NT2/D1 (cell line): ENCODE results near the gene PSORS1C1.
A peak's percentile ranks its signal among the peaks of the same experiment; 100 is the strongest.

Source experiments
- DNase-seq: peaks from one replicate; pipeline ENCODE4 v3.0.0-alpha.2; 2011; ENCODE audit warnings: low read depth, low spot score
- H3K27me3 ChIP-seq: 2 replicates; pipeline ENCODE4 v1.6.0; 2011; ENCODE audit warnings: mild to moderate bottlenecking; ENCODE audit not compliant: insufficient read length, insufficient read depth
- H3K36me3 ChIP-seq: 2 replicates; pipeline ENCODE4 v1.6.1; 2011; ENCODE audit warnings: mild to moderate bottlenecking, low read length, mixed read lengths; ENCODE audit not compliant: insufficient read depth, insufficient read length
- H3K4me1 ChIP-seq: 2 replicates; pipeline ENCODE4 v1.5.1; 2011; ENCODE audit not compliant: insufficient read depth, insufficient read length
- H3K4me3 ChIP-seq: 2 replicates; pipeline ENCODE4 v1.5.1; 2011; ENCODE audit warnings: low read depth; ENCODE audit not compliant: insufficient read length
- H3K9ac ChIP-seq: 2 replicates; pipeline ENCODE4 v1.6.0; 2011; ENCODE audit warnings: low read depth; ENCODE audit not compliant: insufficient read length
- H3K9me3 ChIP-seq: 2 replicates; pipeline ENCODE4 v1.5.1; 2011; ENCODE audit warnings: mild to moderate bottlenecking, low read length; ENCODE audit not compliant: insufficient read depth
- SUZ12 ChIP-seq: IDR thresholded peaks from 2 replicates; pipeline ENCODE4 v1.6.1; 2011; ENCODE audit not compliant: insufficient read length, insufficient read depth; ENCODE audit errors: extremely low read depth
- YY1 ChIP-seq: IDR thresholded peaks from 2 replicates; pipeline ENCODE4 v1.6.1; 2011; ENCODE audit not compliant: insufficient read length, insufficient read depth
- ZNF274 ChIP-seq: IDR thresholded peaks from 2 replicates; pipeline ENCODE4 v1.6.1; 2011; ENCODE audit warnings: mild to moderate bottlenecking, low read depth, low read length

The PSORS1C1 gene

GRCh38 chr6:31098449-31098938 lies 16.1 kb upstream of the PSORS1C1 start:
- H3K27me3 ChIP-seq, result no peaks in the 10 kb centered on the region
- no peak overlapping the region for H3K4me3 ChIP-seq

GRCh38 chr6:31103136-31103535 lies 11.5 kb upstream of the PSORS1C1 start:
- no peak overlapping the region for H3K9ac ChIP-seq
- no peaks in the 10 kb centered on the region for H3K27me3 ChIP-seq
- no peaks in the 10 kb centered on the region for H3K36me3 ChIP-seq
- DNase-seq, result no peak
- no peaks in the 10 kb centered on the region for H3K9me3 ChIP-seq
- no peaks in the 10 kb centered on the region for H3K4me1 ChIP-seq
- TF ChIP-seq SUZ12 (no peak), ZNF274 (no peak), YY1 (no peak)
- no peak overlapping the region for H3K4me3 ChIP-seq

More at GRCh38 chr6:31098449-31098938, 16.1 kb upstream of the PSORS1C1 start:
- no peak for DNase-seq
- no peaks in the 10 kb centered on the region for H3K9me3 ChIP-seq
- no peaks in the 10 kb centered on the region for H3K36me3 ChIP-seq
- no peak for TF ChIP-seq ZNF274
- no peak for TF ChIP-seq YY1
- no peak overlapping the region for H3K9ac ChIP-seq
- H3K4me1 ChIP-seq, result no peaks in the 10 kb centered on the region

DNA sequence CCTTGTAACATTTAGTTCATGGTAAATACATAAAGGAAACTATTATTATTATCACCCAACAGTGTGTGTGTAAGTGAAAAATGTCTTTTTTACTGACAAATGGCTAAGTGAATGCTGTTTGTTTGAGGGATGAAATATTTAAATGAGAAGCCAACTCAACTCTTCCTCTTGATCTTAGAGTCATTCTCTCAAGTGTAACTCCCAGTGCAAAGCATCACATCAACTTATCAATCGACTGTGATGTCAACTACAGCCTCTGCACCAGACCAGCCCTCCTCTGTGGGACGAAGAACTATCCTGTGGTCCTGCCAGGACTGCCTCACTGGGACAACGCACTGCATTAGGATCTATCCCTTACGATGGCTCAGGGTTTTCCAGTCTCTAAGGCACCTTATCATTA lies 7.5 kb upstream of the PSORS1C1 start:
- no peaks in the 10 kb centered on the region for H3K27me3 ChIP-seq
- no peak overlapping the region for H3K9ac ChIP-seq
- H3K36me3 ChIP-seq, result no peaks in the 10 kb centered on the region
- TF ChIP-seq SUZ12 (no peak), YY1 (no peak), ZNF274 (no peak)
- no peak for DNase-seq
- no peak overlapping the region for H3K4me3 ChIP-seq
- peaks cover 6% of the 10 kb centered on the region for H3K4me1 ChIP-seq
- H3K9me3 ChIP-seq, result no peaks in the 10 kb centered on the region

DNA sequence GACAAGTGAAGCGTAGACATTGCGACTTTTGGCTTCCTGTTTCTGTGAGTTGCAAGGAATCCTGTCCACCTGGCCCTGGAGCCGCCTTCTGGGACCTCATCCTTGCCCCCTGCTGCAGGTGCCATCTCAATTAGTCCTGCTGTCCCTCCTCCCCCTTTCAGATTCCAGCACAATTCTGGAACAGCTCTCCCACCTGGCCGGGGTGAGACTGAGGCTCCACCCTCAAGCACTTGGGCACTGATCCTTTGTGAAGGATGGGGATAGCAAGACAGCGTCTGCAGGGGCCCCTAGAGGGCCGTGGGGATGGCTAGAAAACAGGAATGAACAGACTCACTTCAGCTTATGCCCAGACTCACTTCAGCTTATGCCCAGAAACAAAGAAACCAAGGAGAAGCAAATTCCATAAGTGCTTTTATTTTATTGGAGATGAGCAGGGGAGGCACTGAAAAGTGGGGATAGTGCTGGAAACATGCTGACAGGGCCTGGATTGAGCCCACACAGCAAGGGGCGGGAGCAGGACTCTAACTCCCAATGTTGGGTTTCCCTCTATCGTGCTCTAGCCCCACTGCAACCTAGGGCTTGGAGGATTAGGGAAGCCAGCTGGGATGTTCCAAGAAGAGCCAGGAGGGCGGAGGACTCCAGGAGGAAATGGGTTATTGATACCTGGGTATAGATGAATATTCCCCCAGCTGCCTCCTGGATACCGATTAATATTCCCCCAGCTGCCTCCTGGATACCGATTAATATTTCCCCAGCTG lies 3.6 kb upstream of the PSORS1C1 start:
- Histone ChIP-seq H3K9ac (no peak overlapping the region), H3K9me3 (no peaks in the 10 kb centered on the region), H3K4me3 (no peak overlapping the region), H3K27me3 (no peaks in the 10 kb centered on the region), H3K36me3 (no peaks in the 10 kb centered on the region), H3K4me1 (peaks cover 16% of the 10 kb centered on the region)
- no peak for DNase-seq
- TF ChIP-seq ZNF274 (no peak), YY1 (no peak), SUZ12 (no peak)

DNA sequence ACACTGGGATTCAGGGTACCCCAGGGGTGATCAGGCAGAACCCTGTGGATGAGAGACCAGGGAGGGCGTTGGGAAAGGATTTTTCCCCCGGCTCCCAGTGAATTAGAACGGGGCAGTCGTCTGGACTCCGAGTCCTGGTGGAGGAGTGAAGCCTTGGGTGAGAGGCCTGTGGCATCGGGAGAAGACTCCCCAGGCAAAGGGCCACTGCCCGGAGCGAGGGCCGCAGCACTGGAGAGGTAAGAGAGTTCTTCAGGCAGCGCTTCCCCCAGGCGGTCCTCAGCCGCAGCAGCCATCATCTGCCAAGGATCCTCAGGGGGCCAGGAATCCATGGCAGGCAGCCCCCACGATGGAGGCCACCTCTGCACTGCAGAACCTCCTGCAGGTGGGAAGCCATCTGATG lies 2.9 kb upstream of the PSORS1C1 start:
- Histone ChIP-seq H3K27me3 (no peaks in the 10 kb centered on the region), H3K9ac (no peak overlapping the region), H3K9me3 (no peaks in the 10 kb centered on the region; the same call in 1 of the 2 replicates), H3K4me3 (no peak overlapping the region), H3K36me3 (peaks cover 4% of the 10 kb centered on the region), H3K4me1 (peaks cover 16% of the 10 kb centered on the region)
- TF ChIP-seq ZNF274 (no peak), YY1 (no peak), SUZ12 (no peak)
- DNase-seq, result no peak

GRCh38 chr6:31112478-31112877 lies 2.1 kb upstream of the PSORS1C1 start, which contains the start of gene C6orf15:
TSS of gene C6orf15 (minus strand) at chr6:31112575. CDS start at chr6:31112555, 20 bp downstream.
- peaks cover 18% of the 10 kb centered on the region for H3K4me1 ChIP-seq

DNA sequence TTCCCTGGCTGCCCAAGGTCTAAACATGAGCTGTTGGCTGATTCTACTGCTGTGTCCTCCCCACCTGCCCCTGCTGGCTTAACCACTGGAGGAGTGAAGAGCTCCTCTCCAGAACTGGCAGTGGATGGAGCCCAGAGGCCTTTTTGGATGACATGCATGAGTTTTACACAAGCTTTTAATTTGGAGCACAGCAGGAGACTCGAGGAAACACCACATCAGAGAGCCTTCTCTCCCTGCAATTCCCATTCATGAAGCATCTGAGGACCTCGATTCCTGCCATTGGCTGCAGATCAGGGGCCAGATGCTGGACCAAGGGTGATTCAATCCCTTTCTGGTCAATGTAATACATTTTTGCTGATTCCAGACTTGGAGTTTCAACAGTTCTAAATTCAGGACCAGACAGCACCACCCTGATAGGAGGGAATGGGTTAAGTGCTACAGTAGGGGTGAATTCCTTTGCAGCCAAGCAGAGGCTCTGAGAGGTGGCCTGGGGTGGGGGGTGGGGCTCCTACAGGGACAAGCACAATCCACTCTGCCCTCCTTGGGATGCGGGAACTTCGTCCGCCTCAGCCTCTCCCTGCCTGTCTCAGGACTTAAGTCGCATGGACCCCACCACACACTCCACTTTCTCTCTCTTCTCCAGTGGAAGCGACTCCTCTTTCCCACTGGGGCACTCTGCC lies 599 bp upstream of the PSORS1C1 start:
- TF ChIP-seq ZNF274 (no peak), SUZ12 (no peak)
- peak overlapping the region; percentile 13 for H3K4me3 ChIP-seq
- peaks cover 10% of the 10 kb centered on the region for H3K36me3 ChIP-seq
- H3K9ac ChIP-seq, result no peak overlapping the region
- peaks cover 18% of the 10 kb centered on the region for H3K4me1 ChIP-seq
- DNase-seq, result no peak
- no peaks in the 10 kb centered on the region for H3K27me3 ChIP-seq
- no peaks in the 10 kb centered on the region; the same call in 1 of the 2 replicates for H3K9me3 ChIP-seq

More at GRCh38 chr6:31112478-31112877, 2.1 kb upstream of the PSORS1C1 start, which contains the start of gene C6orf15:
- no peaks in the 10 kb centered on the region; the same call in 1 of the 2 replicates for H3K9me3 ChIP-seq
- H3K36me3 ChIP-seq, result peaks cover 6% of the 10 kb centered on the region
- no peak for DNase-seq
- no peaks in the 10 kb centered on the region for H3K27me3 ChIP-seq
- no peak within 1 kb of the TSS for H3K9ac ChIP-seq
- TF ChIP-seq YY1 (no peak), SUZ12 (no peak), ZNF274 (no peak)
- no peak within 1 kb of the TSS for H3K4me3 ChIP-seq
